Amniotic epithelial cell (primary cell): ENCODE data around the gene ELMOD1.

Experiments
- DNase-seq: peaks from one replicate; pipeline ENCODE4 v3.0.0-alpha.2; 2010; ENCODE audit warnings: low read depth

ELMOD1 gene

GRCh38 chr11:107646783-107647182 is 55.8 kb downstream of the ELMOD1 start:
- no peak for DNase-seq

GRCh38 chr11:107648242-107648641 is 57.3 kb downstream of the ELMOD1 start:
- DNase-seq: no peak

GRCh38 chr11:107651672-107652071 is 60.7 kb downstream of the ELMOD1 start:
- DNase-seq: no peak

- DNase-seq: peak; percentile 68
Observed at GRCh38 chr11:107653076-107653475, 62.1 kb downstream of the ELMOD1 start.

DNA sequence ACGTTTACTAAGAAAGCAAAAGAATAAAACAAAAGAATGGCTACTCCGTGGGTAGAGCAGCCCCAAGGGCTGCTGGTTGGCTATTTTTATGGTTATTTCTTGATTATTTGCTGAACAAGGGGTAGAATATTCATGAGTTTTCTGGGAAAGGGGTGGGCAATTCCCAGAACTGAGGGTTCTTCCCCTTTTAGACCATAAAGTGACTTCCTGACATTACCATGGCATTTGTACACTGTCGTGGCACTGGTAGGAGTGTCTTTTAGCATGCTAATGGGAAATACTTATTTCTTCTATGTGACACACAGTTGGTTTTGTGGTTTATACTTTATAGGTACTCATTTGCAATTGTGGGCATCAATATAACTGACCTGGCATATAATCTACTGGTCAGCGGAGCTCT is 64.7 kb downstream of the ELMOD1 start:
- DNase-seq: no peak

- DNase-seq: no peak
Observed at GRCh38 chr11:107659310-107659709, 68.4 kb downstream of the ELMOD1 start.

DNA sequence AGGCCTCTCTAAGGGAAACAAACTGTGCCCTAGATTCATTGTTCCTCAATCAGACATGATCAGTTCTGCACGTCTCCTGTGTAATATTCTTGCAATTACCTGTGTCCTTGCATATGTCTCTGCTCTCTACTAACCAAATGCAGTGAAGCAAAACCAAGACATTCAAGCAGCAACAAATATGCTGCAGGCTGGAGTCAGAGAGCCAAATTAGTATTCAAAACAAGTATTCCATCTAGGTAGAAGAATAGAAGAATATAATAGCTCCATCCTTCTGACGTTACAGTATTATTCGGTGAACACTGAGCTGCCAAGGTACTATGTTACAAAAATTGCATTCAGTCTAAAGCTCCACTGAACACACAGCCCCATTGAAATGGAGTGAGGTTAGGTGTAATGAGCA is 69.1 kb downstream of the ELMOD1 start:
- no peak for DNase-seq

DNA sequence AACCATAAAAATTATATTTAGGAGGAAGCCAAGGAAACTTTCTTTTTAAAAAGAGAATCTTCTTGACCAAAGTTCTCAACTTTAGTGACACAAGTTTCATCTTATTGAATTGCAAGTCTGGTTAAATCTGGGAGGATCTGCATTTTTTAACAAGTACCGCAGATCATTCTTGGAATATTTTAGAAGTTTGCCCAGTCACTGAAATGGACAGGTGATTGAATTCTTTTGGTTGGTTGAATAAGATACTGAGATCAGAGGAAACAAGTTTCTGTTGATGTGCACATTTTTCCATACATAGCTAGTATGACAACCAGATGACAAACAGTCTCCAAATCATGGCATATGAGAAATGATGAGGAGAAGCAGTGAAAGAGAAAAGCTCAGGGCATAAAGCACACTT is 70.7 kb downstream of the ELMOD1 start:
- no peak for DNase-seq

- no peak for DNase-seq
Observed at GRCh38 chr11:107665018-107665417, 74.1 kb downstream of the ELMOD1 start.

- no peak for DNase-seq
Observed at GRCh38 chr11:107666911-107667613, 76.1 kb downstream of the ELMOD1 start.

DNA sequence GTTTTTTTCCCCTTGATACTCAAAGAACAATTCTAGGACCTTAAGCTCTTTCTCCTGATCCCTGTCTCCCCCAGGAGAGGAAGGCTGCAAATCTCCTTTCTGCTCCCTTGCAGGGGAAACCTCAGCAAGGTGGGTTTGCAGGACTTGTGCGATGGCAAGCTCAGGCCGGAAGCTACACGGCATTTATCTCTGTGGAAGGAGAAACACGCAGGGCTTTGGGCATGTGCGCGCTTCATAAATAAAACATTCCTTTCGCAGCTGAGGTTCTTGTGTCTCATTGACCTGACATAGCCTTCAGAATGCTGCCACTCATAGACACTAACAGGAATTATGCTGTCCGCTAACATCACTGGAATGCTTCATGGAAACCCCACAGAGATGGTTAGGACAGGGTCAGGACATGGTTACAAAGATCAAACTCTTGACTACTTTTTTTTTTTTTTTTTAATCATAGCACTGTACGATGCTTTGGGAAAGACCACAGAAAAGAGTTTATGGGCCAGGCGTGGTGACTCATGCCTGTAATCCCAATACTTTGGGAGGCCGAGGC is 78.3 kb downstream of the ELMOD1 start:
- peak; percentile 44 for DNase-seq

- DNase-seq: no peak
Observed at GRCh38 chr11:107669893-107670601, 79.1 kb downstream of the ELMOD1 start.

GRCh38 chr11:107675902-107676301 is 85.0 kb downstream of the ELMOD1 start:
- no peak for DNase-seq

DNA sequence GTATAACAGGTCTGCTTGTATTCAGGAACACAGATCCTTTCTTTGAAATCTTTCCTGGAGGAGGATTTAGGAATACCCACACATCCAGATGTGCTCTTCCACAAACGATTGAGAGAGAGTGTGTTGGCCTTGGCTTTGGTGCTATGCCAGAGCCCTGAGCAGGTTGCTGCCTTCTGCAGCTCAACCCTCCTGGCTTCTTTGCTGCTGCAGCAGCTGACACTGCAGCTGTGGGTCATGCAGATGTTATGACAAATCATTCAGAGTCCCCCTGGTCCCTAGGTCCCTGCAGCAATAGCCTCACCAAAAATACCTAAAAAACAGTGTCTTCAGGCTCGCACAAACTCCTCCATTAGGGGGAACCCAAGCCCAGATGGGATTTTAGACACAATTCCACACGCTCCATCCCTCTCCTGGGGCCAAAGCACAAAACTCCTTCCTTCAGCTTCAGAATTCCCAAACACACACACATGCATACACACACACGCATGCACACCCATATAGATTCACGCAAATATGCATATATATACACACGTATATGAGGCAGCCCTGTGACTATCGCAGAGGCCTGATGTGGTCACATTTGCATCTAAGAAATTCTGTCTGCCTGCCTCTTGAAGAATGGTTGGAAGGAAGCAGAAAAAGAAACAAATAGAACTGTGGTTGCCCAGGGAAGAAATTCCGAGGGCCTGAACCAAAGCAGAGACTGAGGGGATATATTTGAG is 85.5 kb downstream of the ELMOD1 start:
- DNase-seq: no peak

DNA sequence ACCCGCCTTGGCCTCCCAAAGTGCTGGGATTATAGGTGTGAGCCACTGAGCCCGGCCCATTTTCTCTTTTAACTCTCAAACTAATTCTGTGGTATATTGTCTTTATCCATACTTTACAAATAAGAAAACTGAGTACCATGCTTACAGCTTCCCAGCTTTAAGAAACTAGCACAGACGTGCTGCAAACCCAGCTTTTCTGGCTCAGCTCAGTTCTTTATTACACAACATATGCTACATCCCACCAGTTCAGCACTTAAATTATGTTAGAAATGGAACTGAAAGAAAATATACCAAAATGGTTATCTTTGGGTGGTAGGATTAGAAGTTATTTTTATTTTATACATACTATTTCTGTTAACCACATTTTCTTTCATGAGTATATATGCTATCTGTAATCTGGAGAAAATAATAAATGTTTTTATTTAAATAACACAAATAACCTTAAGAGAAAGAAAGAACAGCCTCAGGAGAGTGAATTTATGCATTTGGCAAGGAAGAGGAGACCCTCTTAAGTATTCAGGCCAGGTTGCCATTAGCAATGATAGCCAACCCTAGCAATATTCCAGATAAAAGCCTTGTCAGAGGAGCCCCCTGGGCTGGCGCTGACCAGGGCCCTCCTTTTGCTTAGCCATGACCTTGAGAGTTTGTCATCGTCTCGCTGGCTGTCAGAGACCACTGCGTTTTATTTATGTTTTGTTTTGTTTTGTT is 87.1 kb downstream of the ELMOD1 start:
- DNase-seq: no peak

- DNase-seq: no peak
Observed at GRCh38 chr11:107678632-107678971, 87.7 kb downstream of the ELMOD1 start.

DNA sequence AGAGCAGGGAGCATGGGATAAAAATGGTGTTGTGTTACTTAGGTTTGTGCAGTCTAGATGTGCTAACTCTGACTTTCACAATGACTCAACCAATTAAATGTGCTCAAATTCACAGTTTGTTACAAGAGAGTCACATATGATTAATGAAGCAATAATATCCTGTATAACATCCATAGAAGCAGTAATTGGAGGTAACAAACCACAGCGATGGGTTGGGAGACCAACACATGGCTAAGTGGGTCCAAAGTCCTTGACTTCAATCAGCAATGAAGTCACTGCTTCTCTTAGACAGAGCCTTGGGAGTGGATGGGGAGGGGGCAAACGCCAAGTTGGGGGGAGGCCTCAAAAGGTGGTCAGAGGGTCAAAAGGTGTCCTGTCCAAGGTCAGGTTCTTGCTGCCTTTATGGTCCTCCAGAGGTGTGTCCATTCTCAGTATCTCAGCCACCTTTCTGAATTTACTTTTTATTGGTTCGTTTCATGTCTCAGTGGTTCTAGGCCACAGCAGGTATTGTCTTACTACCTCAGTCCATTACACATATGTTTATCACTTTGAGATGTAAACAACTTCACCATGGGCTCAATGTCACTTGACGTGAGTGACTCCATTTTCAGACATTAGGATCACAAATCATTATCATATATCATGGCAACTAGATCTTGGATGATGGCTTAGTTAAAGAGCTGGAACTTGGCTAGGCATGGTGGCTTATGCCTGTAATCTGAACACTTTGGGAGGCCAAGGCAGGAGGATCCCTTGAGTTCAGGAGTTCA is 88.5 kb downstream of the ELMOD1 start:
- DNase-seq: no peak

GRCh38 chr11:107682171-107682570 is 91.2 kb downstream of the ELMOD1 start:
- no peak for DNase-seq

- DNase-seq: no peak
Observed at GRCh38 chr11:107682572-107682971, 91.6 kb downstream of the ELMOD1 start.

GRCh38 chr11:107683061-107683460 is 92.1 kb downstream of the ELMOD1 start:
- DNase-seq: no peak

GRCh38 chr11:107683807-107684206 is 92.9 kb downstream of the ELMOD1 start:
- no peak for DNase-seq
